H9 (cell line): Measurements from ENCODE around the gene FRAS1. TPM values are rescaled to one million over a fixed set of nuclear protein-coding genes. Genes with fewer than 3 reads are reported as not detected.

ENCODE experiments used
- DNase-seq: peaks from one replicate; pipeline ENCODE4 v3.0.0-alpha.2; 2017
- H2AFZ ChIP-seq: one replicate; pipeline ENCODE4 v1.6.1; 2013; ENCODE audit warnings: mild to moderate bottlenecking, low read length, control low read depth, moderate library complexity
- H2AK5ac ChIP-seq: 2 replicates; pipeline ENCODE4 v1.6.1; 2013; ENCODE audit warnings: low read length, control low read depth, mixed read lengths; ENCODE audit not compliant: insufficient read length
- H2BK120ac ChIP-seq: one replicate; pipeline ENCODE4 v1.6.1; 2013; ENCODE audit warnings: low read depth, mild to moderate bottlenecking, low read length, control low read depth, inconsistent platforms; ENCODE audit not compliant: poor library complexity, severe bottlenecking
- H2BK12ac ChIP-seq: 2 replicates; pipeline ENCODE4 v1.6.1; 2013; ENCODE audit warnings: low read length, control low read depth, mixed read lengths, low read depth; ENCODE audit not compliant: insufficient read length
- H2BK15ac ChIP-seq: 2 replicates; pipeline ENCODE4 v1.6.1; 2013; ENCODE audit warnings: low read depth, low read length, control low read depth
- H2BK20ac ChIP-seq: one replicate; pipeline ENCODE4 v1.6.1; 2013; ENCODE audit warnings: low read depth, mild to moderate bottlenecking, low read length, control low read depth, inconsistent platforms; ENCODE audit not compliant: poor library complexity, severe bottlenecking
- H2BK5ac ChIP-seq: 2 replicates; pipeline ENCODE4 v1.6.1; 2013; ENCODE audit warnings: low read length, control low read depth, mixed read lengths; ENCODE audit not compliant: insufficient read length
- H3K14ac ChIP-seq: 2 replicates; pipeline ENCODE4 v1.6.1; 2013; ENCODE audit warnings: low read length, control low read depth; ENCODE audit not compliant: insufficient read depth
- H3K18ac ChIP-seq: 2 replicates; pipeline ENCODE4 v1.6.1; 2013; ENCODE audit warnings: low read depth, mild to moderate bottlenecking, mixed read lengths, low read length, control low read depth; ENCODE audit not compliant: insufficient read length
- H3K23ac ChIP-seq: 2 replicates; pipeline ENCODE4 v1.6.1; 2013; ENCODE audit warnings: low read length, control low read depth, mixed read lengths, low read depth; ENCODE audit not compliant: insufficient read length
- H3K23me2 ChIP-seq: 2 replicates; pipeline ENCODE4 v1.6.1; 2013; ENCODE audit warnings: low read depth, mild to moderate bottlenecking, mixed read lengths, low read length, control low read depth; ENCODE audit not compliant: insufficient read length, poor library complexity, severe bottlenecking
- H3K27ac ChIP-seq: 2 replicates; pipeline ENCODE4 v1.5.1; 2013; ENCODE audit warnings: low read length, control low read depth, mixed read lengths, low read depth; ENCODE audit not compliant: insufficient read length
- H3K27me3 ChIP-seq: 2 replicates; pipeline ENCODE4 v1.6.1; 2013; ENCODE audit warnings: low read length, control low read depth, inconsistent platforms; ENCODE audit not compliant: insufficient read depth
- H3K4ac ChIP-seq: 2 replicates; pipeline ENCODE4 v1.6.1; 2013; ENCODE audit warnings: low read depth, mild to moderate bottlenecking, control low read depth, inconsistent platforms, low read length, moderate library complexity
- H3K4me1 ChIP-seq: 2 replicates; pipeline ENCODE4 v1.6.1; 2013; ENCODE audit warnings: low read length, control low read depth, inconsistent platforms; ENCODE audit not compliant: insufficient read depth
- H3K4me2 ChIP-seq: 2 replicates; pipeline ENCODE4 v1.6.1; 2013; ENCODE audit warnings: low read length, control low read depth, mixed read lengths; ENCODE audit not compliant: insufficient read length, insufficient read depth
- H3K56ac ChIP-seq: 2 replicates; pipeline ENCODE4 v1.6.1; 2013; ENCODE audit warnings: low read depth, mild to moderate bottlenecking, mixed read lengths, low read length, control low read depth; ENCODE audit not compliant: insufficient read length
- H3K79me1 ChIP-seq: 2 replicates; pipeline ENCODE4 v1.6.1; 2013; ENCODE audit warnings: low read depth, mild to moderate bottlenecking, moderate library complexity, low read length, control low read depth, inconsistent platforms; ENCODE audit not compliant: insufficient read depth, poor library complexity, severe bottlenecking
- H3K79me2 ChIP-seq: 2 replicates; pipeline ENCODE4 v1.6.1; 2013; ENCODE audit warnings: low read length, control low read depth, inconsistent platforms; ENCODE audit not compliant: insufficient read depth
- H3K9ac ChIP-seq: 2 replicates; pipeline ENCODE4 v1.6.1; 2013; ENCODE audit warnings: low read length, control low read depth, mixed read lengths; ENCODE audit not compliant: insufficient read length; ENCODE audit errors: extremely low read depth
- H3K9me3 ChIP-seq: one replicate; pipeline ENCODE4 v1.6.1; 2013; ENCODE audit warnings: low read depth, low read length, inconsistent platforms; ENCODE audit not compliant: control insufficient read depth
- H3T11ph ChIP-seq: one replicate; pipeline ENCODE4 v1.6.1; 2013; ENCODE audit warnings: mild to moderate bottlenecking, low read length, control low read depth, inconsistent platforms
- H4K20me1 ChIP-seq: one replicate; pipeline ENCODE4 v1.6.1; 2013; ENCODE audit not compliant: control insufficient read depth, insufficient read length, insufficient read depth
- H4K5ac ChIP-seq: 2 replicates; pipeline ENCODE4 v1.6.1; 2013; ENCODE audit warnings: low read depth, mild to moderate bottlenecking, mixed read lengths, low read length, control low read depth; ENCODE audit not compliant: insufficient read length
- H4K8ac ChIP-seq: replicated peaks from 2 replicates; pipeline ENCODE4 v1.6.1; 2013; ENCODE audit warnings: low read length, control low read depth, mixed read lengths, low read depth; ENCODE audit not compliant: insufficient read length
- H4K91ac ChIP-seq: 2 replicates; pipeline ENCODE4 v1.6.1; 2013; ENCODE audit warnings: low read depth, mild to moderate bottlenecking, moderate library complexity, mixed read lengths, low read length, control low read depth; ENCODE audit not compliant: insufficient read length
- H3K27ac Mint-ChIP-seq, 3 experiments: 2 replicates in 2 of 3; 3 replicates in 1 of 3; pipeline ENCODE4 v1.8.0; 2020 to 2021; ENCODE audit warnings: mixed read lengths in 3 of 3, mild to moderate bottlenecking in 1 of 3, moderate library complexity in 1 of 3
- H3K27me3 Mint-ChIP-seq: 2 replicates; pipeline ENCODE4 v1.8.0; 2021; ENCODE audit warnings: low read depth, mild to moderate bottlenecking, moderate library complexity, mixed read lengths
- H3K36me3 Mint-ChIP-seq, 3 experiments: 2 replicates in 2 of 3; 3 replicates in 1 of 3; pipeline ENCODE4 v1.8.0; 2020 to 2021; ENCODE audit warnings: low read depth in 3 of 3, mixed read lengths in 3 of 3; ENCODE audit not compliant: insufficient read depth in 1 of 3
- H3K4me1 Mint-ChIP-seq, 2 experiments: 2 replicates each; pipeline ENCODE4 v1.8.0; 2020; ENCODE audit warnings: mixed read lengths in 2 of 2
- H3K4me3 Mint-ChIP-seq, 2 experiments: 2 replicates in 1 of 2; 3 replicates in 1 of 2; pipeline ENCODE4 v1.8.0; 2020 to 2021; ENCODE audit warnings: mild to moderate bottlenecking in 2 of 2, mixed read lengths in 2 of 2, moderate library complexity in 1 of 2
- H3K9me3 Mint-ChIP-seq, 2 experiments: 2 replicates in 1 of 2; 3 replicates in 1 of 2; pipeline ENCODE4 v1.8.0; 2020; ENCODE audit warnings: mild to moderate bottlenecking in 2 of 2, mixed read lengths in 2 of 2, moderate library complexity in 1 of 2
- CTCF ChIP-seq: fragments of 200-600 bp; sonication (generic); conservative IDR thresholded peaks from 3 replicates; pipeline ENCODE4 v1.8.0; 2021; ENCODE audit warnings: antibody characterized with exemption, mild to moderate bottlenecking
- WGBS: extraction: QIAGEN DNeasy Blood & Tissue Kit; methylation state at CpG from one replicate; pipeline ENCODE4 v1.1.7; 2013; ENCODE audit warnings: missing lambda C conversion rate, low lambda C conversion rate, mixed read lengths; ENCODE audit not compliant: insufficient read length; ENCODE audit errors: extremely low coverage; 5-methylcytosine and 5-hydroxymethylcytosine counted together
- total RNA-seq: library from RNA; stranded (reverse); gene quantifications from 2 replicates; pipeline ENCODE4 v1.2.1, GENCODE V29; 2021

Gene FRAS1
- total RNA-seq, 1 experiment from 2014 or later, result 58.5 TPM

- H3K4me2 ChIP-seq, result no peak overlapping the region
- H3K9me3 ChIP-seq, result no peaks in the 10 kb centered on the region
- H3K4ac ChIP-seq, result no peak overlapping the region
- H3K18ac ChIP-seq, result no peak overlapping the region
- no peak overlapping the region for H4K8ac ChIP-seq
- H3K4me1 Mint-ChIP-seq, result peaks cover 13 to 15% of the 10 kb centered on the region in 2 experiments
- H3K23me2 ChIP-seq, result no peaks in the 10 kb centered on the region
- H4K91ac ChIP-seq, result no peak overlapping the region
- peaks cover 2 to 13% (median 11%) of the 10 kb centered on the region in 3 experiments; a peak in 6 of 7 replicates for H3K36me3 Mint-ChIP-seq
- H4K5ac ChIP-seq, result no peak overlapping the region
- TF ChIP-seq CTCF, result no peak
- H3K14ac ChIP-seq, result no peak overlapping the region
- H3K9me3 Mint-ChIP-seq, result peaks cover 8 to 9% of the 10 kb centered on the region in 2 experiments; a peak in 4 of 5 replicates
- H3K27me3 Mint-ChIP-seq, result no peaks in the 10 kb centered on the region
- H2BK20ac ChIP-seq, result no peak overlapping the region
- H2BK5ac ChIP-seq, result no peak overlapping the region
- no peak overlapping the region for H2BK120ac ChIP-seq
- H3K27ac Mint-ChIP-seq, result peak overlapping the region in 2 of 3 experiments; percentile 36 to 56; a peak in 2 of 7 replicates
- no peak overlapping the region for H3K4me3 Mint-ChIP-seq
- DNase-seq, result no peak
- no CpG with 5 or more reads among the region's 4 CpGs for WGBS
- no peak overlapping the region for H3K56ac ChIP-seq
- H2AK5ac ChIP-seq, result no peak overlapping the region
- no peak overlapping the region for H2AFZ ChIP-seq
- no peaks in the 10 kb centered on the region for H3K79me1 ChIP-seq
- H3K27ac ChIP-seq, result no peak overlapping the region
- no peak overlapping the region for H3T11ph ChIP-seq
- peaks cover 5% of the 10 kb centered on the region; the same call in 1 of the 2 replicates for H3K4me1 ChIP-seq
- H3K27me3 ChIP-seq, result no peaks in the 10 kb centered on the region
- H2BK12ac ChIP-seq, result no peak overlapping the region
- no peaks in the 10 kb centered on the region for H4K20me1 ChIP-seq
- peaks cover 2% of the 10 kb centered on the region; the same call in 1 of the 2 replicates for H3K79me2 ChIP-seq
- no peak overlapping the region for H3K9ac ChIP-seq
- no peak overlapping the region for H3K23ac ChIP-seq
- H2BK15ac ChIP-seq, result no peak overlapping the region
Observed at GRCh38 chr4:78145008-78145407, 87.9 kb downstream of the FRAS1 start.
